BLaER1 treated with 17β-estradiol and CSF1 and Interleukin-3, amounts not matched to agents 10 nM and 100 nM (cell line): ENCODE results near the gene SPAG9.

Experiments used
- H3K27ac ChIP-seq, 11 experiments: shearing (Covaris generic); formaldehyde crosslinking; 2 replicates each; pipeline ENCODE4 v1.8.1; 2022
- H3K27me3 ChIP-seq, 11 experiments: shearing (Covaris generic); formaldehyde crosslinking; 2 replicates each; pipeline ENCODE4 v1.8.1; 2022
- H3K36me3 ChIP-seq, 11 experiments: shearing (Covaris generic); formaldehyde crosslinking; 2 replicates each; pipeline ENCODE4 v1.8.1; 2022
- H3K4me1 ChIP-seq, 10 experiments: shearing (Covaris generic); formaldehyde crosslinking; 2 replicates each; pipeline ENCODE4 v1.8.1; 2022
- H3K4me2 ChIP-seq, 11 experiments: shearing (Covaris generic); formaldehyde crosslinking; 2 replicates each; pipeline ENCODE4 v1.8.1; 2022
- H3K4me3 ChIP-seq, 10 experiments: shearing (Covaris generic); formaldehyde crosslinking; 2 replicates each; pipeline ENCODE4 v1.8.1; 2022
- H3K9ac ChIP-seq, 11 experiments: shearing (Covaris generic); formaldehyde crosslinking; 2 replicates each; pipeline ENCODE4 v1.8.1; 2022
- H3K9me3 ChIP-seq, 11 experiments: shearing (Covaris generic); formaldehyde crosslinking; replicated peaks in 1 of 11; 2 replicates each; pipeline ENCODE4 v1.8.1; 2022
- H4K20me1 ChIP-seq, 11 experiments: shearing (Covaris generic); formaldehyde crosslinking; 2 replicates each; pipeline ENCODE4 v1.8.1; 2022
- Cebpa-rat ChIP-seq, 11 experiments: shearing (Covaris generic); IDR thresholded peaks; 2 replicates each; pipeline ENCODE4 v1.8.1; 2022

The SPAG9 gene

GRCh38 chr17:50955160-50955559 is 165.5 kb downstream of the SPAG9 start:
- no peaks in the 10 kb centered on the region for H3K9me3 ChIP-seq
- H3K27ac ChIP-seq, result peak overlapping the region in 10 of 11 experiments; percentile 51 to 82 (median 74); a peak in 18 of 22 replicates
- H3K27me3 ChIP-seq, result no peaks in the 10 kb centered on the region
- H3K36me3 ChIP-seq, result peaks cover 0 to 10% (median 8%) of the 10 kb centered on the region in 11 experiments; a peak in 9 of 22 replicates
- peaks cover 60 to 71% (median 69%) of the 10 kb centered on the region in 10 experiments for H3K4me1 ChIP-seq
- H4K20me1 ChIP-seq, result no peaks in the 10 kb centered on the region
- no peak for TF ChIP-seq Cebpa-rat (IDR thresholded peaks at IDR 0.05)
- H3K4me3 ChIP-seq, result no peak overlapping the region
- H3K4me2 ChIP-seq, result peak overlapping the region; percentile 76 to 93 (median 86); a peak in 21 of 22 replicates
- H3K9ac ChIP-seq, result peak overlapping the region in 7 of 11 experiments; percentile 30 to 74 (median 69); a peak in 10 of 22 replicates

- peak overlapping the region in 1 of 10 experiments; percentile 6; a peak in 3 of 20 replicates for H3K4me3 ChIP-seq
- no peak for TF ChIP-seq Cebpa-rat (IDR thresholded peaks at IDR 0.05)
- H3K9ac ChIP-seq, result peak overlapping the region; percentile 30 to 74 (median 65); a peak in 18 of 22 replicates
- H4K20me1 ChIP-seq, result no peaks in the 10 kb centered on the region
- H3K27me3 ChIP-seq, result no peaks in the 10 kb centered on the region
- peaks cover 65 to 76% (median 74%) of the 10 kb centered on the region in 10 experiments for H3K4me1 ChIP-seq
- peaks cover 0 to 5% (median 4%) of the 10 kb centered on the region in 11 experiments; a peak in 6 of 22 replicates for H3K36me3 ChIP-seq
- H3K9me3 ChIP-seq, result no peaks in the 10 kb centered on the region
- peak overlapping the region; percentile 51 to 82 (median 73); a peak in 21 of 22 replicates for H3K27ac ChIP-seq
- peak overlapping the region; percentile 76 to 93 (median 86) for H3K4me2 ChIP-seq
Observed at GRCh38 chr17:50954641-50955121, 166.0 kb downstream of the SPAG9 start.

GRCh38 chr17:50953831-50954601 is 166.7 kb downstream of the SPAG9 start:
- H3K4me1 ChIP-seq, result peaks cover 71 to 82% (median 81%) of the 10 kb centered on the region in 10 experiments
- TF ChIP-seq Cebpa-rat (IDR thresholded peaks at IDR 0.05), result no peak
- peaks cover 0 to 3% (median 0%) of the 10 kb centered on the region in 11 experiments; a peak in 1 of 22 replicates for H3K36me3 ChIP-seq
- no peaks in the 10 kb centered on the region for H3K9me3 ChIP-seq
- no peaks in the 10 kb centered on the region for H4K20me1 ChIP-seq
- peak overlapping the region in 8 of 10 experiments; percentile 2 to 43 (median 30); a peak in 11 of 20 replicates for H3K4me3 ChIP-seq
- H3K27ac ChIP-seq, result peak overlapping the region; percentile 51 to 82 (median 73)
- H3K27me3 ChIP-seq, result no peaks in the 10 kb centered on the region
- H3K4me2 ChIP-seq, result peak overlapping the region; percentile 76 to 93 (median 86)
- H3K9ac ChIP-seq, result peak overlapping the region; percentile 48 to 74 (median 65)

- Histone ChIP-seq H3K36me3 (peaks cover 0 to 3% (median 0%) of the 10 kb centered on the region in 11 experiments; a peak in 1 of 22 replicates), H3K4me2 (peak overlapping the region; percentile 76 to 93 (median 86)), H3K27ac (peak overlapping the region; percentile 51 to 82 (median 73)), H3K4me3 (peak overlapping the region in 8 of 10 experiments; percentile 2 to 43 (median 30); a peak in 10 of 20 replicates), H3K27me3 (no peaks in the 10 kb centered on the region), H4K20me1 (no peaks in the 10 kb centered on the region), H3K9me3 (no peaks in the 10 kb centered on the region), H3K4me1 (peaks cover 77 to 88% (median 86%) of the 10 kb centered on the region in 10 experiments), H3K9ac (peak overlapping the region; percentile 48 to 74 (median 65); a peak in 21 of 22 replicates)
- TF ChIP-seq Cebpa-rat (IDR thresholded peaks at IDR 0.05), result no peak
Observed at GRCh38 chr17:50953518-50953830, 167.2 kb downstream of the SPAG9 start.

- TF ChIP-seq Cebpa-rat (IDR thresholded peaks at IDR 0.05), result no peak
- no peaks in the 10 kb centered on the region for H4K20me1 ChIP-seq
- peak overlapping the region in 6 of 11 experiments; percentile 72 to 82 (median 74); a peak in 6 of 22 replicates for H3K27ac ChIP-seq
- H3K9ac ChIP-seq, result no peak overlapping the region; a peak in 2 of 22 replicates
- no peaks in the 10 kb centered on the region for H3K27me3 ChIP-seq
- H3K4me3 ChIP-seq, result no peak overlapping the region; a peak in 1 of 20 replicates
- H3K36me3 ChIP-seq, result 0 out of 22 replicates have a peak, but pooled peaks cover 0 to 2% (median 0%) of the 10 kb centered on the region in 11 experiments
- no peaks in the 10 kb centered on the region for H3K9me3 ChIP-seq
- H3K4me1 ChIP-seq, result peaks cover 83 to 94% (median 92%) of the 10 kb centered on the region in 10 experiments
- peak overlapping the region; percentile 76 to 93 (median 86) for H3K4me2 ChIP-seq
Observed at GRCh38 chr17:50952889-50953288, 167.8 kb downstream of the SPAG9 start.

GRCh38 chr17:50952013-50952412 is 168.7 kb downstream of the SPAG9 start:
- Histone ChIP-seq H3K4me1 (peaks cover 90 to 100% (median 97%) of the 10 kb centered on the region in 10 experiments), H3K36me3 (no peaks in the 10 kb centered on the region), H4K20me1 (no peaks in the 10 kb centered on the region), H3K9ac (peak overlapping the region in 2 of 11 experiments; percentile 25 to 36; a peak in 2 of 22 replicates), H3K27ac (peak overlapping the region in 9 of 11 experiments; percentile 21 to 87 (median 58); a peak in 13 of 22 replicates), H3K4me3 (no peak overlapping the region), H3K9me3 (no peaks in the 10 kb centered on the region), H3K4me2 (peak overlapping the region; percentile 64 to 92 (median 79)), H3K27me3 (no peaks in the 10 kb centered on the region)
- TF ChIP-seq Cebpa-rat (IDR thresholded peaks at IDR 0.05), result no peak

GRCh38 chr17:50949989-50950877 is 170.4 kb downstream of the SPAG9 start:
- Histone ChIP-seq H3K27me3 (no peaks in the 10 kb centered on the region), H3K27ac (peak overlapping the region; percentile 59 to 87 (median 81)), H3K4me1 (peaks cover 79 to 95% (median 82%) of the 10 kb centered on the region in 10 experiments), H3K4me3 (peak overlapping the region in 2 of 10 experiments; percentile 1; a peak in 3 of 20 replicates), H3K4me2 (peak overlapping the region; percentile 75 to 93 (median 86)), H4K20me1 (no peaks in the 10 kb centered on the region), H3K36me3 (no peaks in the 10 kb centered on the region), H3K9me3 (no peaks in the 10 kb centered on the region), H3K9ac (peak overlapping the region; percentile 54 to 77 (median 72); a peak in 21 of 22 replicates)
- no peak for TF ChIP-seq Cebpa-rat (IDR thresholded peaks at IDR 0.05)
